ENCODE data around the gene GPATCH8.

Gene GPATCH8

GRCh38 chr17:44380767-44381166, 122.4 kb downstream of the GPATCH8 start:
- TF ChIP-seq CTCF (IDR thresholded peaks at IDR 0.05; ENCODE audit: borderline replicate concordance, control extremely low read depth, extremely low read depth, insufficient read depth, missing control alignments) = no peak
- in situ Hi-C loops (cut with MboI; ENCODE audit: low sequenced_read_pairs, unreplicated experiment) = no loop called here
- no peak for DNase-seq (ENCODE audit: low spot score)

- no peak for DNase-seq (ENCODE audit: low spot score)
- in situ Hi-C loops (cut with MboI; ENCODE audit: low sequenced_read_pairs, unreplicated experiment) = no loop called here
- TF ChIP-seq CTCF (IDR thresholded peaks at IDR 0.05; ENCODE audit: borderline replicate concordance, control extremely low read depth, extremely low read depth, insufficient read depth, missing control alignments) = no peak
Observed at GRCh38 chr17:44379887-44380286, 123.3 kb downstream of the GPATCH8 start.

- no peak for TF ChIP-seq CTCF (IDR thresholded peaks at IDR 0.05; ENCODE audit: borderline replicate concordance, control extremely low read depth, extremely low read depth, insufficient read depth, missing control alignments)
- DNase-seq (ENCODE audit: low spot score) = no peak
- in situ Hi-C loops (cut with MboI; ENCODE audit: low sequenced_read_pairs, unreplicated experiment) = no loop called here
Observed at GRCh38 chr17:44378171-44378705, 125.0 kb downstream of the GPATCH8 start.

- in situ Hi-C loops (cut with MboI; ENCODE audit: low sequenced_read_pairs, unreplicated experiment) = no loop called here
- DNase-seq (ENCODE audit: low spot score) = no peak
- no peak for TF ChIP-seq CTCF (IDR thresholded peaks at IDR 0.05; ENCODE audit: borderline replicate concordance, control extremely low read depth, extremely low read depth, insufficient read depth, missing control alignments)
Observed at GRCh38 chr17:44376779-44377178, 126.4 kb downstream of the GPATCH8 start.

DNA sequence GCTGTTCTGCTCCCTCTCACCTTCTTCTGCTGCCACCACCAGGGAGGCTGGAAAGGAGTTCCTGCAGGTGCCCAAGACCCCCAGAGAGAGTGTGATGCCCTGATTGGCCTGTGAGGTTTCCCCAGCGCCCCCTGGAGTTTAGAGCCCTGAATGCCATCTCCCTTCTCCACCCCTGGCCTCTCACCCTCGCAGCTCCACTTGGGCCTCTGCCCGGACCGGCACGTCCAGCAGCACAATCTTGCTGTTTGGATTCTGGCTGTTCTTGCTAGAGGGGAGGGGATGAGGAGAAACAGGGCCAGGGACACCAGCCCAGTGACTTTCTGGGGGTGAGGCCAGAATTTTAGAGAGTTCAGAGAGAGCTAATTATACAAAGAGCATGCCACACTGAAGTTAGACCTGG, 127.1 kb downstream of the GPATCH8 start:
- no peak for TF ChIP-seq CTCF (IDR thresholded peaks at IDR 0.05; ENCODE audit: borderline replicate concordance, control extremely low read depth, extremely low read depth, insufficient read depth, missing control alignments)
- peak; percentile 79 for DNase-seq (ENCODE audit: low spot score)
- in situ Hi-C loops (cut with MboI; ENCODE audit: low sequenced_read_pairs, unreplicated experiment) = no loop called here

GRCh38 chr17:44375196-44376017, 127.8 kb downstream of the GPATCH8 start:
- TF ChIP-seq CTCF (IDR thresholded peaks at IDR 0.05; ENCODE audit: borderline replicate concordance, control extremely low read depth, extremely low read depth, insufficient read depth, missing control alignments) = no peak
- in situ Hi-C loops (cut with MboI; ENCODE audit: low sequenced_read_pairs, unreplicated experiment) = no loop called here

More at GRCh38 chr17:44375196-44376017, 127.8 kb downstream of the GPATCH8 start:
- no peak for DNase-seq (ENCODE audit: low spot score)
